Stimulated activated CD8-positive, alpha-beta memory T cell treated with anti-CD3 and anti-CD28 coated beads, Interleukin-2, amount 100 ng/mL, for 48 hours (primary cell): ENCODE measurements around the gene VILL.
A peak's percentile ranks its signal among the peaks of the same experiment; 100 is the strongest.

Experiments used
- DNase-seq, 2 donors: peaks; one replicate each; pipeline ENCODE4 v3.0.0-alpha.2; 2020; ENCODE audit warnings: low read depth in 2 of 2

The VILL gene

DNA sequence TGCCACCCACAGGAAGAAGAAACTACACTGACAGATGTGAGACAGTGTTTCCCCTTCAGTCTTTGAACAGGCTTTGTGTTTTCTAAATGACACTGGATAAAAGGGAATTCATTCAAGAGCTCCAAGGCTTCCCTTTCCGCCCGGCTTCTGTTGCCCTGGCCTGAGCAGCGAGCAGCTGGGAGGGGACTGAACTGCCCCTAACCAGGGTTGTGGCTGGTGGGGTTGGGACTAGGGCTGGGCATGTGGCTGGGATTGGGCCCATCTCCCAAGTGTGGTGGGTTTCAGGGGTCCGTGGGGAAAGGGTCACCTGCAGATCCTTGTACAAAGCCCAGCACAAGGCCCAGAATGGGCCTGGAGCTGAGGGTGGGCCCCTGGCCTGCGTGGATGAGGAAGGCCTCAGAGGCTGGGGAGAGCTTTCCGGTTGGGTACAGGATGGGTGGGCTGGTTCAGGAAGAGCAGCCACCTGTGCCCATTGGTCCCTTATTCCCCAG lies 10.4 kb downstream of the VILL start:
- no peak for DNase-seq

DNA sequence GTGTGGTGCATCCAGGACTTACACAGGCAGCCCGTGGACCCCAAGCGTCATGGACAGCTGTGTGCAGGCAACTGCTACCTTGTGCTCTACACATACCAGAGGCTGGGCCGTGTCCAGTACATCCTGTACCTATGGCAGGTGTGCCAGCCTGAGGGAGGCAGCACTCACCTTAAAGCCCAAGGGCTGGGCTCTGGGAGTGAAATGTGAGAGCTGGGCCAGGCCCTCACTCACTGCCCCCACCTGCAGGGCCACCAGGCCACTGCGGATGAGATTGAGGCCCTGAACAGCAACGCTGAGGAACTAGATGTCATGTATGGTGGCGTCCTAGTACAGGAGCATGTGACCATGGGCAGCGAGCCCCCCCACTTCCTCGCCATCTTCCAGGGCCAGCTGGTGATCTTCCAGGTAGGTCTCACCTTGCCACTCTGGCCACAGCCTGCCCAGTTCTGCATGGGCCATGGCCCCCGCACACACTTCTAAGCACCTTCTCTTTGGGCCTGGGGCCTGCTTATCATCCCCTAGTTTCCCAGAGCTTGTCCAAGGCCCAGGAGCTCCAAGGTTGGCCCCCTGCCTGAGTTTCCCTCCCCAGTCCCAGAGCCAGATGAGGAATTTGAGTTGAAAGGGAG lies 11.0 kb downstream of the VILL start:
- no peak for DNase-seq

DNA sequence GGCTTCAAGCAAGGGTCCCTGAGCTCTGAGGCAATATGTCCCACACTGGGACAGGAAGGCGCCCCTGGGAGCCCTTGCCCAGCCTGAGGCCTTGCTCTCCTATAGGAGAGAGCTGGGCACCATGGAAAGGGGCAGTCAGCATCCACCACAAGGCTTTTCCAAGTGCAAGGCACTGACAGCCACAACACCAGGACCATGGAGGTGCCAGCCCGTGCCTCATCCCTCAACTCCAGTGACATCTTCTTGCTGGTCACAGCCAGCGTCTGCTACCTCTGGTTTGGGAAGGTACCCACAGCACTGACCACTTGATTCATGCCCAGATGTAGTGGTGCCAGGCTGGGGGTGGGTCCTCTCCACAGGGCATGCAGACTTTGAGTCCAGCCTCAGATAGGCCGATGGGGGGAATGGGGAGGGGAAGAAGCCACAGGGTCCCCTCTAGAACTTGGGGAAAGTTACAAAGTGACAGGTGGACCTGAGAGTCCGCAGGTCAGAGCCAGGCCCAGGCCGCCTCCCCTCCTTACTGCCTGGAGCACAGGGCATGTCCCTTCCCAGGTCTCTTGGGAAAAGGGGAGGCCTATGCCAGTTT lies 11.8 kb downstream of the VILL start:
- no peak for DNase-seq

DNA sequence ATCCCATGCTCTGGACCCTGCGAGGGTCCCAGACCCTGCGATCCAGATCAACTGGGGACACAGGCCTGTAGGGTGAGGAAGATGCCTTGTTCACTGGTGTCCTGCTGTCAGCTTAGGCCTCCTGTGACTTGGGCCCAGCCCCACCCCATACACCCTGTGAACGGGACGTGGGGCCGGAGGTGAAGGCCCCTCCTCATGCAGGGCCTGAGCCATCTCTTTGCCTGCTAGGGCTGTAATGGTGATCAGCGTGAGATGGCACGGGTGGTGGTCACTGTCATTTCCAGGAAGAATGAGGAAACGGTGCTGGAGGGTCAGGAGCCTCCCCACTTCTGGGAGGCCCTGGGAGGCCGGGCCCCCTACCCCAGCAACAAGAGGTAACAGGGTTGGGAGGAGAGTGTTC lies 12.4 kb downstream of the VILL start:
- DNase-seq = no peak

GRCh38 chr3:38003371-38003816 lies 12.8 kb downstream of the VILL start:
- DNase-seq = peak; percentile 51 to 55

DNA sequence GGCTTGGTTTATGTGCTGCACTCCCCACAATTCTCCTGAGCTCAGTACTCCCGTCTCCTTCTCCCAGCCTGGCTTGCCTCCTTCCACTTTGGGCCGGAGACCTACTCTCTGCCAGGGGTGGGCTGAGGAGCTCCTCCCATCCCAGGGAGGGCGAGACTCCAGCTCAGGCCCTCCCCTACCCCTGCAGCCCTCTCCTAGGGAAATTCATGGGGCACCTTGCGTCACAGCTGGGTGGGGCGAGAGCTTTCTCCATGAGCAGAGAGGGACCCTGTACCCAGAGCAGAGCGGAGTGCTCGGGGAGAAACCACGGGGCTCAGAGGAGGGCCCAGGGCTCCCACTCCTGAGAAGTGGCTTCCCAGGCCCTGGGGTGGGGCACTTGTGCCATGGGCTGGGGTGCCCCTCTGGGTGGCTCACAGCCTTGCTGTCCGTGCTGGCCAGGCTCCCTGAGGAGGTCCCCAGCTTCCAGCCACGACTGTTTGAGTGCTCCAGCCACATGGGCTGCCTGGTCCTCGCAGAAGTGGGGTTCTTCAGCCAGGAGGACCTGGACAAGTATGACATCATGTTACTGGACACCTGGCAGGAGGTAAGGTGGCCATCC lies 13.3 kb downstream of the VILL start:
- no peak for DNase-seq

- DNase-seq = peak in 1 of 2 donors; percentile 37
Observed at GRCh38 chr3:38004415-38005075, 14.0 kb downstream of the VILL start.

DNA sequence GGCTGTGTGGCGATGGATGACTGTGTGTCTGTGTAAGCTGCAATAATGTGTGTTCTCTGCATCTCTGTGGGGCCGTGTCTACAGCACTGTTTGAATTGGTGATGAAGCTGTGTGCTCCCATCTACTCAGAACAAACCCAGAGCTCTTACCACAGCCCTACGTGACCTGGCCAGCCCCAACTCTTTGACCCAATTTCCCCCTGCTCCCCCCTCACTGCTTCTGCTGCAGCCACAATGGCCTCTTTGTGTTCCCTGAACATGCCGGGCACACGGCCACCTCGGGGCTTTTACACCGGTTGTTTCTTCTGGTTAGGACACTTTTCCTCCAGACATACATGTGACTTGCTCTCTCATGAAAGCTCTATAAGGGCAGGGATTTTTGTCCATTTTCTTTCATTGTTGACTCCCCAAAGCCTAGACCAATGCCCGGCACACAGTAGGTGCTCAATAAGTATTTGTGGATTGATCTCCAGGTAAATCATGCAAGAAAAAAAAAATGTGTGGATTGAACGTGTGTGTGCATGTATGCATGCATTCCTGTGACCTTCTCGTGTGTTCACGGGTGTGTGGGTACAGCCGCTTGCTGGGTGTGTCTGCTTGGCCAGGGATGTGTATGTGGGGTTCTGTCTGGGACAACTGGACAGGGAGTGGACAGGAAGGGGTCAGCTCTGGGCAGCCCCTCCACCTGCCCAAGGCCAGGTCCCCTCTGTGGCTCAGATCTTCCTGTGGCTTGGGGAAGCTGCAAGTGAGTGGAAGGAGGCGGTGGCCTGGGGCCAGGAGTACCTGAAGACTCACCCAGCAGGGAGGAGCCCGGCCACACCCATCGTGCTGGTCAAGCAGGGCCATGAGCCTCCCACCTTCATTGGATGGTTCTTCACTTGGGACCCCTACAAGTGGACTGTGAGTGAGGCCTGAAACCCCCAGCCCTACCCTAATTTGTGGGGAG lies 14.8 kb downstream of the VILL start:
- no peak for DNase-seq

GRCh38 chr3:38006031-38006430 lies 15.4 kb downstream of the VILL start:
- DNase-seq = no peak

GRCh38 chr3:38006445-38006995 lies 15.9 kb downstream of the VILL start:
- no peak for DNase-seq

DNA sequence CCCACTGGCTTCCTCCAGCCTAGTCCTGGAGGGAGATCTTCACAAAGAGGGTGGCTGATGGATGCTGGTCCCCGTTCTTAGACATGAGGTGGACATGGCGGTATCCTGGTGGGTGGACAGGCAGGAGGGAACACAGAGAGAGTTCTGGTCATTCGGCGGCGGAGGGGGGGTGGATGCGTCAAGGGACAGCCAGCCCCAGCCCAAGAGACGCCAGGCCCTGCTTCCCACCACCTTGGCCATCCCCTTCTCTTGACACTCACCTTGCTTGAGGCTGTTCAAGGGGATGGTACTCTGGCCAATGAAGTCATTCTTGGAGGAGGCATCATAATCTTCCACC lies 17.1 kb downstream of the VILL start:
- no peak for DNase-seq

DNA sequence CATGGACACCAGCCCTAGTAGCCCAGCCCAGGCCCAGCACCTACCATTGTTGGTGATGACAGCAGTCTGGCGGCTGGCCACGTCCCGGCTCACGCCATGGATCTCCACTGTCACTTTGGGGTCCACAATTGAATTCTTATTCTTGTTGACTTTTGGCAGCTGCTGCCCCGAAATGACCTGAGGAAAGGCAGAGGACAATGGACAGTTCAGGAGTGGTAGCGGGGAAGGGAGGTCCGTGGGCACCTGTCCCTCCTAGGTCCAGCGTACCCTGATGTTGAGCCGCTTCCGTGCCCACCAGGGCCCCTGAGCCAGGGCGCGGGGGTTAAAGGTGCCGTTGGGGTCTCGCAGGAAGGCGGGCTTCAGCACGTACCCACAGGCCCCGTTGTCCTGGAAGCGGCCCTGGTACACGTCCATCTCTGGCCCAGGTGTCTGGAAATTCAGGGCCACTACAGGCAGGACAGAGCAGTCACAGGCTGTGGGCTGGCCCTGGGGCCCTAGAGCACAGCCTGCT lies 17.7 kb downstream of the VILL start:
- DNase-seq = no peak

- no peak for DNase-seq
Observed at GRCh38 chr3:38008971-38009580, 18.5 kb downstream of the VILL start.

DNA sequence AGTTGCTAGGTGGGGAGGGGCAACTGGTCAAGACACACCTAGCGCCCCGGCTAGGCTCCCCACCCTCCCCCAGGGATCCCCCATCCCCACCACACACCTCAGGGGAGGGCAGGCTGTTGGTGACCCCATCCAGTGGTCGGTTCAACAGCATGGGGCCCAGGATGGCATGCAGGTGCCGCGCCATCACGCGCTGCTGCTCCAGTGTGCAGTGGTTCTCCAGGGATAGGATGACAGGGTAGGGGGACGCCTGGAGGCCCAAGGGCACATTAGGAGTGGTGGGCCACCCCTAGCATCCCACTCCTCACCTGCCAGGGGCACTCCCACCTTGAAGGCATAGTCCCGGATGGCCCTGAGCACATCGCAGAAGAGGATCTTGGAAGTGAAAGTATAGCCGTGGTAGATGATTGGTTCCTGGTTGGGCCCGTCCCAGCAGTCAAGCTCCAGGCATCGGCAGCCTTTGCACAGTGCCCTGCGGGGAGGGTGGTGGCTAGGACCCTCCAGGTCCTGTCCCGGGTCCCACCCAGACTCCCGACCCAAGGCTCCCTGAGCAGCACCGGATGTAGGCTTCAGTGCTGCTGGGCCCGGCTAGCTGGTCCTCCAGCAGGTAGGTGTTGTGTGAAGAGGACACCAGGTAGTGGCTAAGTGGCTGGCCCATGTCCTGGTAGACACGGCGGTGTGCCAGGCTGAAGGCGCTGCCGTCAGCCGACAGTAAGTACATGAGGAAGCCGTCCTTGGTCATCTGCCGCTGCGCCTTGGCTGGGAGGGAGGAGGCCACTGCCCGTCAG lies 19.4 kb downstream of the VILL start:
- no peak for DNase-seq

GRCh38 chr3:38011111-38011510 lies 20.5 kb downstream of the VILL start:
- no peak for DNase-seq

DNA sequence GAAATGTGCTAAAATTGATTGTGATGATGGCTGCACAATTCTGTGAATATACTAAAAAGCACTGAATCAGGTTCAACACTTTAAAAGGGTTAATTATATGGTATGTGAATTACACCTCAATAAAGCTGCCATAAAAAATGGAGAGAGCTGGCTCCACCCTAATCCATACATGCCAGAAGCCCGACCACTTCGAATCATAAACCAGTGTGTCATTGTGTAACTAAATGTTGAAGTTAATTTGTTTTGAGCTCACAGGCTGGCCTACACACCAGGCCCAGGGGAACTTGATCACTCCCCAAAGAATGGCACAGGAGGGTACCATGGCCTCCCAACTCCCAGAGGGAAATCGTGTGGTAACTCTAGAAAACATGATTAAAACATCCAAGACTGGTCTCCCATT lies 24.9 kb downstream of the VILL start:
- DNase-seq = no peak

- no peak for DNase-seq
Observed at GRCh38 chr3:38015984-38016383, 25.4 kb downstream of the VILL start.

- no peak for DNase-seq
Observed at GRCh38 chr3:38016410-38016809, 25.8 kb downstream of the VILL start.

DNA sequence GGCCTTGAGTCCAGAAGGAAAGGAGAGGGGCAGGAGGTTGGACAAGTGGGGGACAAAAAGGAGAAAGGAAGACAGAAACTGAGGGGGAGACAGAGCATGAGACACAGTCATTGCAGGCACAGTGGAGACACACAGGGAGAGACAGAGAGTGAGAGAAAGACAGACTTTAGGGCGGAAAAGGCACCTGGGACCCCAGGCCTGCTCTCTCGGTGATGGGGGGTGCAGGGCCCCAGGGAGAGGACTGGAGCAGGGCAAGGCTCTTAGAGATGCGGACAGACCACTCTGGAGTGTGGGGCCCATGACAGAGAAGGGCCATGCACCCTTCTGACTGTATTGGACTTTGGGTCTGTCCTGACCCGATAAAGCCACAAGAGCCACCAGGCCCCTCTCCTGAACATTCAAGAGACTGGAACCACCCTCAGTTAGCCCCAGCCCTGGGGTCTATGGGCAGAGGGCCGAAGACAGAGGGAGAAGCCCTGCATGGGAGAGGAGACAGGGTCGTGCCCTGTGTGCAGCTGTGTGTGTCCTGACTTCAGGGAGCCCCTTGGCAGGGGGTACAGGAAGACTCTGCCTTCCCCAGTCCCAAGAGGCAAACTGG lies 26.4 kb downstream of the VILL start:
- DNase-seq = no peak
